ENCODE measurements around the gene ACVR1.

The ACVR1 gene

DNA sequence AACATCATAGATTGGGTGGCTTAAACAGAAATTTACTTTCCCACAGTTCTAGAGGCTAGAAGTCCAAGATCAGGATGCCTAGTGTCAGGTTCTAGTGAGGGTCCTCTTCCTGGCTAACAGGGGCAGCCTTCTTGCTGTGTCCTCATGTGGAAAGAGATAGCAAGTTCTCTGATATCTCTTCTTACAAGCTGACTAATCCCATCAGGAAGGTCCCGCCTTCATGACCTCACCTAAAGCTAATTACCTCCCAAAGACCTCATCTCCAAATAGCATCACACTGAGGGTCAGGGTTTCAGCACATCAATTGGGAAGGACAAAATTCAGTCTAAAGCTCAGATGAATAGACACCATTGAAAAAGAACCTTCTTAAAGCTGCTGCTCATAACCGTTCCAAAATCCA lies 22.9 kb downstream of the ACVR1 start:
- no peak for DNase-seq (ENCODE audit: low read depth)

DNA sequence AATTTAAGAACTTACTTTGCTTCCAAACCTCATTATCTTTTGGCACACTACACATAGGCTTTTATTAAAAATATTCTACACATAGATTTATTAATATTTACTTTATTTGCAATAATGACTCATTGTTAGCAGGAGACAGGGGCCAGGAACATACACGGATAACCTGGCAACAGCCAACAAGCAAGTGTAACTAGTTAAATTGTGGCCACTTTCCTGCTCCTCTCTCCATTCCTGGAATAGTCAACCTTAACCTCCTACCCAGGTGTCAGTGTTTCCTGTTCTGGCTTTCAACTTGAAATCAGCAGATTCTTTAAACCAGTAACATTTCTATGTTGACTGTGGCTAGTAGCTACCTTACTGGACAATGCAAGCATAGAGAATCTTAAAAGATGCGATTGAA lies 26.5 kb downstream of the ACVR1 start:
- DNase-seq (ENCODE audit: low read depth), result no peak

DNA sequence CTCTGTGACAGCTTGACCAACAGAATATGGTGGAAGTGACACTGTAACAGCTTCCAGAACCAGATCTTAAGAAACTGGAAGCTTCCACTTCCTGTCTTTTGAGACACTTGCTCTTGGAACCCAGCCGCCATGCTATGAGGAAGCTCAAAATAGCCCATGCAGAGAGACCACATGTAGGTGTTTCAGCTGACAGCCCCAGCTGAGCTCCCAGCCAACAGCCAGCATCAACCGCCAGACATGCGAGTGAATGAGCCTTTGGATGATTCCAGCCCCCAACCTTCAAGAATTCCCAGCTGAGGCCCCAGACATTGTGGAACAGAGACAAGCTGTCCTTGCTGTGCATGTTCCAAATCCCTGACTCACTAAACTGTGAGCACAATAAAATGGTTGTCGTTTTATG lies 27.9 kb downstream of the ACVR1 start:
- DNase-seq (ENCODE audit: low read depth), result no peak

DNA sequence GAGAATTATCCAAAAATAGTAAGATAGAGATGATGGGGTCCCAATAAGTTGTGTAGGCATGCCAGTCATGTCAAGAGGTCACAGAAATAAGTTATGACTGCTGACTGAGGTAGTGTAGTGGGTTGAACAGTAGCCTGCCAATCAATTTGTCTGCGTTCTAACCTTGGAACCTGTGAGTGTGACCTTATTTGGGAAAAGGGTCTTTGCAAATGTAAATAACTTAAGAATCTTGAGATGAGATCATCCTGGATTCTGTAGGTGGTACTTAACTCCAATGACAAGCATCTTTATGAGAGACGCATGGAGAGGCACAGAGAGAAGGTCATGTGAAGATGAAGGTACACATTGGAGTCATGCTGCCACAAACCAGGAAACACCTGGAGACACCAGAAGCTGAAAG lies 31.0 kb downstream of the ACVR1 start:
- DNase-seq (ENCODE audit: low read depth), result no peak

DNA sequence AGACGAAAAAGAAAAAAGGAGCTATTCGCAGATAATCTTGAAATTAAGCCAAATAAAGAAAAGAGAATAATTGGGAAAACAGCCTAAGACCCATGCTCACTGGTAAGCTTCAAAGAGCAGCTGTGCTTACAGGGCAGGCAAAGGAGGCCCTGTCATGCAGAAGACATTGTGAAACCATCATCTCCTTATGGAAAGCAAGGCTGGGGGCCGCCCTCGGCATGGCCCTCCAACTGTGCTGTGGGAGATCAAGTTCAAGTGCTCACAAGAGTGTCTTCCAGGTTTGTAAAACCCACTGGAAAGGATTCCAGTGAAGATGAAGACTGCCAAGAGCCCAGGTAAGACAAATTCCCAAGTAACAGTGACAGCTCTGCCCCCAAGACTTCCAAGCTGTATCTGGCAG lies 32.2 kb downstream of the ACVR1 start:
- DNase-seq (ENCODE audit: low read depth), result no peak

DNA sequence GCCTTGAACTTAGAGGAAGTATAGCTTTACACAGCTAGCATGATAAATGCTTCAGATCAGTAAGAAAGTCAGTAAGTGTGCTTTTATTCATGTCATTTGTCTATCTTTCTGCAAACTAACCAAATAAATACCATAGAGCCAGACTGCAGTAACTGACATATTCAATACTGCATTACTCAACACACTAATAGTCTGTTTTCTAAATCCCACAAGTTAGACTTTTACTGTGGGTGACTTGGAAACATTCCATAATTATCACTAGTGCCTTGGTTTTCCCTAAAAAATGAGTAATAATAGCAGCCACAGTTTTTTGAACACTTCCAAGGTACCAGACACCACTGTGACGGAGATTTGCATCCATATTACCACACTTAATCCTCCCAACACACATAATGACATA lies 33.0 kb downstream of the ACVR1 start:
- no peak for DNase-seq (ENCODE audit: low read depth)

DNA sequence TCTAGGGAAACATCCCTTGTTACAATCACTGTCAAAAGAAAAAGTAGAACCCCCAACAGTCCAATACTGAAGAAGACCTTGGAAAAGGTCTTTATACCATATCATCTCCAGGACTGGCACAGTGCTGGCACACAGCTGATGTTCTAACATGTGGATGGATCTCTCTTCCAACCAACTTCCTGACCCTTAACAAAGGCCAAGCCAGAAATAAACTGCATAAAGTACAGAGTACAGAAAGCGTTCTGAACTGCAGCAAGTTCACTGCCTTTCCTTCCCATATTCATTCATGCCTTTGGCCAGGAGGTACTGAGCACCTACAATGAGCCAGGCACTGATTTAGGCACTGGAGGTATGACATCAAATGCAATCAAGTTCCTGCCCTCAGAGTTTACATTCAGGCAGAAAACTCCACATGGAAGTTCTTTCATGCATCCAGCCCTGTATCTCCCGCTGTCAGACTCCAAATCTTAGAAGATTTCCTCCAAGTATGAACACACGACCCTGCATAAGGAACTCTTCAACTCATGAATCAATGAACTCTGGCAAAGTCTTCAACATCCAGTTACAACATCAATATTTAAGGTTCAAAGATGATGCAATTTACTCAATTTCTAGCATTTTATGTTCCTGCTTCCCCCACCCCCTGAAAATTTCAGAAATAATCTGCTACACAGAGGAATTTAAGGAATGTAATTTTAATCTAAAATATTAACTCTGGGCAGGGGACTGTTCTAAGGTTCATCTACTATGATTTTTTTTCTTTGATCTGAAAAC lies 33.8 kb downstream of the ACVR1 start:
- no peak for DNase-seq (ENCODE audit: low read depth)

DNA sequence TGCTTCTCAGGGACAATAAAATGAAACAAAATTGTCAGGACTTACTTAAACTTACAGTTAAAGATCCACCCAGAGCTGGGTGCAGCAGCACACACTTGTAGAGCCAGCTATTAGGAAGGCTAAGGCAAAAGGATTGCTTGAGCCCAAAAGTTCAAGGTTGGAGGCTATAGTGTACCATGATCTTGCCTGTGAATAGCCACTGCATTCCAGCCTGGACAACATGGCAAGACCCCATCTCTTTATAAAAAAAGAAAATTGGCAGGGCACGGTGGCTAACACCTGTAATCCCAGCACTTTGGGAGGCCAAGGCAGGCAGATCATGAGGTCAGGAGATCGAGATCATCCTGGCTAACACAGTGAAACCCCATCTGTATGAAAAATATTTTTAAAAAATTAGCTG lies 34.6 kb downstream of the ACVR1 start:
- no peak for DNase-seq (ENCODE audit: low read depth)

DNA sequence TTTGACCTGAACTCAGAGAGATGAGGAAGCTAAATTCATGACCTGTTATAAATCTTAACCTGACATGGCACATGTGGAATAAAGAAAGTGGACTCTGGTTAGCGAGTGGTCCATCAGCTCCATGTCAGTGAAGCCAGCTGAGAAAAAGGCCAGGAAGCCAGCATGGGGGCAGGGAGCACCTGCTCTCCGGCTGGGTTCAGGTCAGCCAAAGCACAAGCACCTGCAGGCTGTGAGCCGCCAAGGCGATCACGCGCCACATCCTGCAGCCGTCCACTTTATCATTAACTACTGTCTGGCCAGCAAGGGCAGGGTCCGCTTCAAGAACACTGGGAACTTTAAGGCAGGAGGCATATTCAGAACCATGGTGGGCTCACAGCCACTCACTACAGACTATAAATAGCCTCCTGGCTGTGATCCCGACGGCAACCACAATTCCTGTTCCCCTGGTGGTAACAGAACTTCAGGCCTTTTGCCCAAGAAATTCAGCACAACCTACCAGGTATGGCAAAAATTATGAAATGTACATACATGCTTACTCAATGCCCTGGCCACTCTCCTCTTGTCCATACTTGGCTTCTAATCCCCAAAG lies 35.5 kb downstream of the ACVR1 start:
- DNase-seq (ENCODE audit: low read depth), result no peak

DNA sequence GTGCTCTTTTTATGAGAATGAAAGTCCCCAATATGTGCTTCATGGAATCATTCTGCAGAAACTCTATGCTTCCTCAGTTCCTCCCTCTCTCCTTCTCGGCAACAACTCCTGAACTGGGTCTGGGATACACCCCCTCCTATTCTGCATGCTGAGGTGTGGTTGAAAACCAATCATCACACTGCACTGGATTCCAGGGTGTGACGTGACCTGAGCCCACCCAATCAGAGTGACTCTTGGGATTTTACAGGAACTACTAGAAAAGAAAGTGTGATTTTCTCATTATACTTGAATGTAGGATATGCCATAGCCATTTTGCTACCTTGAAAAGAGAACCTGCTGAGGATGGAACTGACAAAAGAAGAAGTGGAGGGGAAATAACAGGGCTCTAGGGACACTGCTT lies 36.3 kb downstream of the ACVR1 start:
- no peak for DNase-seq (ENCODE audit: low read depth)

DNA sequence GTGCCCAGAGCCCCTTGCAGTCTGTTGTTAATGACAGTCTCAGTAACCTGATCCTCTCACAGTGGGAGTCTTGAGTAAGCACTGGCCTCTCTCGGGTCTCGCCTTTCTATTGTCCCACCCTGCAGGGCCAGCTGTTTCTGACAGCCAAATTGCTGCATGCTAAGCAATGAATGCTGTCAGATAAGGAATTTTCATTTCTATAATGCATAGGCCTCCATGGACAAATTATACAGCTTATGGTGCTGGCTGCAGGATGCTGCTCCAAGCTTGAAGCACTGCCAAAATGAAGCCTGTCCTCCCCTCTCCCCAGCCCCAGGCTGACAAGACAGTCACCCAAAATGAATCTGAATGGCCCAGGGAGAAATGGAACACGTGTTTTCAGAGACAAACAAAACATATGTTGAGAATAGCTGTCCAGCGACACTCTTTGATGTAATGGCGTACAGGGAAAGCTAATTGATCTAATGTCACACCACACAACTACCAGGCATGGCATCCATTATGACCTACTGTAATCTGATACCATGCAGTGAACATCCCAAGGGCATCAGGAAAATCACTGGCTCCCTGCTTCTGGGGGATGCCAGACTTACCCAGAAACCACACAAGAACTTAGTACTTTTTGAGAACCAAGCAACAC lies 36.8 kb downstream of the ACVR1 start:
- no peak for DNase-seq (ENCODE audit: low read depth)

DNA sequence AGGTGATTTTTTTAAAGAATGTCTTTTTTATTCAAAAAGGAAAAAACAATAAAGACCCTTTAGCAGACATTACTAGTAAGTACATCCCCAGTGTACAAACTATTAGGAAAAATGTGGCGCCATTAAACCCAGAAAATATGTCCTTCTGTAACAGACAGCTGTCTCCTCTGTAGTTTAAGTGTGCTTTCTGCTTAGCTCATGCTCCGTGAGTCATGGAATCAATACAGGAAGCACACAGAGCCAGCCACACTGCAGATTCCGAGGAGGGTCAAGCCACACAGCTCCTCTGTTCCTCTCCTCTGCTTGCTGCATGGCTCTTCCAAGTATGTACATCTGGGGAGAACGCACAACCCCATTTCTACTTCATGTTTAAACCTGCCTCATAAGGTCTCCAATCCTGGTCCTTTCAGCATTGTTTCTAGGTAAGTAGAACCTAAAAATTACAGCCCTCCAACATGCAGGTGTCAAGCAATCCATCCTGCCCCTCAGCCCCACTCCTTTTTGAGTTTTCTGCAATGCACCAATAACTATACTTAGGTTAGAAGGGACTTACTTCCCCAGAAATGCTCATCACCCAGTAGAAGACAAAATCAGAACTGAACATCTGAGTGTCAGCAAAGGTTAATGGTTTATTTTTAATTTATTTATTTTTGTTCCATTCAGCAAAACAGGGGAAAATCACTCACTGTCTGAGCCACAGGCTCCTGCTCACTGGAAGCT lies 37.5 kb downstream of the ACVR1 start:
- DNase-seq (ENCODE audit: low read depth), result no peak

DNA sequence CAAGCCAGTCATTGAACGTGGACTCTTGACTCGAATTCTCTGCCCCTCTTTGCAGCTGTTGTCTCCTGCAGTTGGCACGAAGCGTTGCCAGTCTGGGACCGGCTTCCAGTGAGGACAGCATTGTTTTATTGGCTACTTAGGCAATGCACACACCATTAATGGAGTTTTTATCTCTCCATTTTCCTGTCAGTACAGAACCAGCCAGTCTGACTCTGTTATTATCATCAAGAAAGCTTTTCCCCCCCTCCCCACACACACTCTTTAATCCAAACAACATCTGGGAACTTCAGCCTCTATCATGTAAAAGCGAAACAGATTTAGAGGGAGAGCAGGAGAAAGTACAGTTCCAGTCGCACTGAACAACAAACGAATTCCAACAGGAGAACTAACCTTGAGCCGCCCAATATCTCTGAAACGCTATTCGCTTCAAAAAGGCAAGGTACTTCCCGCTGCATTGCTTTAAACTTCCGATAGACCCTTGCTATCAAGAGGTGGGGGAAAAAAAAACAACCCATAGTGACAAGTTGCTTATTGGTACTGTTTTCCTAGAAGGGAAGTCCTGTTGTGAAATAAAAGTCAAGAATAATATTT lies 38.2 kb downstream of the ACVR1 start:
- DNase-seq (ENCODE audit: low read depth), result no peak

DNA sequence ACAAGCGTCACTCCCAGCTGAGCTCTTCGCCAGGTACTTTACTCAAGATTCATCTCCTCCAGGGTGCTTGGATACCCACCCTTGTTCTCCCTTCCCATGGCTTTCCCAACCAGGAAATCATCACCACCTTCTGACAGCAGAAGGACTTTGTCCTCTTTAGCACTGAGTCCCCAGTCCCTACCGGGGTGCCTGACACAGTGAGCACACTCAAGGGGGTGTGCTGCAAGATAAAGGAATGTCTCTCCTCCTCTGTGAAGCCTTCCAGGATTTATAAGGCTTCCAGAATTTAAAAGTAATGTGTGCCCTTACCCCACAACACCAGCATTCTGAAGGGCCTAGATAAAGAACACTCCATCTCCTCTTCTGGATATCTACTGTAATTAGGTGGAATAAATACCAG lies 39.6 kb downstream of the ACVR1 start:
- no peak for DNase-seq (ENCODE audit: low read depth)

DNA sequence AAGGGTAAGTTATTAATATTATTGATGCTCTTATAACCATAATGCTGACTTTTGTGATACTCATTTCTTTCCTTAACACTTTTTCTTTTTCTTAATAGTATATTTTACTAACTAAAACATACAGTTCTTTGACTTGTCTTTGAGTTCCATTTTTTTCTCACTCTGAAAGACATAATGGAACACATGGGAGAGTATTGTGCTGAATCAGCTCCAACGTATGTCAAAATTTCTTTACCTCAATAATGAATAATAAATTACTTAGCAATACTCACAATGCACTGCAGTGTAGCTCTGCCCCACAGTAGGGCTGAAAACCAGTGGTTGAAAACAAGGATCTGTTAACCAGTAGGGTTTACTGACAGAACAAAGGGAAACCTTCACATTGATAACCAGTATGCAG lies 40.7 kb downstream of the ACVR1 start:
- no peak for DNase-seq (ENCODE audit: low read depth)

DNA sequence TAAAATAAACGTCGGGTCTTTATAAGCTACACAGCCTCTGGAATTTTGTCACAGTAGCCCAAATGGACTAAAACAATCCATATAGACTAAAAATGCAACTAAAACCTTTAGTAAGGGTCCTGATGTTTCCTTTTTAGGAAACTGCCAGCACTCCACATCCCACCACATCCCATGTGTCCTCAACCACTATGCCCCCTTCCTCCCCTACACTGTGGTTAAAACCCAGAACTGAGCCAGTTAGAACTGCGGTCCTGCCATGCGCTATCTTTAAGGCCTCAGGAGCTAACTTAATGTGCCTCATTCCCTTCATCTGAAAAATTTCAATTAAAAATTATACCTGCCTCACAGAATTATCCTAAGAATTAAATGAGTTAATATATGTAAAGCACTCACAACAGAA lies 41.1 kb downstream of the ACVR1 start:
- no peak for DNase-seq (ENCODE audit: low read depth)

DNA sequence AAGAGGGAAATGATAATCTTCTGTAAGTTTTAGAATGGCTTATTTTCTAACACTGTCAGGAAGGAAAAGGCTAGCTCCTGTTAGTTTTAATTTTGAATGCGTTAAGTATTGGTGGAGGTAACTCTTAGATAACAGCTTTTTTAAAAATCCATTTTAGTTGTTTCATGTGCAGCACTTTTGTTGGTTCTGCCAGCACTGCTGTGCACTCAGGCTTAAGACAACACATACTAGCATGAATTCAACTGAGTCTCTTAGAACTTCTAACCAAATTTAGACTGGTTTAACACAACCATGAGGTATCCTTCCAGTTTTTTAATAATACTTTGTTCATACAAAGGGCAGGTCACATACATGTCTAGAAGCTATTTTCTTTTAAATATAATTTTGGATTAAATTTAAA lies 42.4 kb downstream of the ACVR1 start:
- DNase-seq (ENCODE audit: low read depth), result no peak

DNA sequence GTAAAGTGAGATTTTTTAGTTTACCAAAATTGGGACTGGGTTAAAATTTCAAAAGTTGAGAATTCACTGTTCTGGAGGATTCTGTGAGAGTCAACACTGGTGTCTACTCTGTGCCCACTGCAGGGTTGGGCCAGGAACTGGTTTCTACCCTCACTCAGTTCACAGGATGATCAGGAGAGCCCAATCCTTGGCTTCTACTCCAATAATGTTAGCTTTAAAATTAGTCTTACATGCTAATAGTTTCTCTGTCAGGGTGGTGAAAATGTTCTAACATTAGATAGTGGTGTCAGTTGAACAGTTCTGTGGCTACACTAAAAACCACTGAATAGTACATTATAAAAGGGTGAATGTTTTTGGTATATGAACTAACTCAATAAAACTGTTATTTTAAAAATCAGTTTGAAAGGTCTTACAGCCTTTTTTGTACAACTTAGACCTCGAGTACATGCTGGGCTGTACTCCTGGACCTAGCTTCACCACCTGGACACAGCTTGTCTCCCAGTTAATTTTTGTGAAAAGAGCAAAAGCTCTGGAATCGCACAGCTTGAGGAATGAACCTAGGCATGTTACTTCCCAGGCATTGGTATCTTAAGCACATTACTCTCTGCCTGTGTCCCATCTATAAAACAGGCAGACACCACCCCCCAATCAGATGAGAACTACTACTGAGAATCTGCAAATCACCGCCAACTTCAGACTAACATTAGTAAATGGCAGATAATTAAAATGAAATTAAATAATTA lies 44.4 kb downstream of the ACVR1 start:
- DNase-seq (ENCODE audit: low read depth), result no peak

DNA sequence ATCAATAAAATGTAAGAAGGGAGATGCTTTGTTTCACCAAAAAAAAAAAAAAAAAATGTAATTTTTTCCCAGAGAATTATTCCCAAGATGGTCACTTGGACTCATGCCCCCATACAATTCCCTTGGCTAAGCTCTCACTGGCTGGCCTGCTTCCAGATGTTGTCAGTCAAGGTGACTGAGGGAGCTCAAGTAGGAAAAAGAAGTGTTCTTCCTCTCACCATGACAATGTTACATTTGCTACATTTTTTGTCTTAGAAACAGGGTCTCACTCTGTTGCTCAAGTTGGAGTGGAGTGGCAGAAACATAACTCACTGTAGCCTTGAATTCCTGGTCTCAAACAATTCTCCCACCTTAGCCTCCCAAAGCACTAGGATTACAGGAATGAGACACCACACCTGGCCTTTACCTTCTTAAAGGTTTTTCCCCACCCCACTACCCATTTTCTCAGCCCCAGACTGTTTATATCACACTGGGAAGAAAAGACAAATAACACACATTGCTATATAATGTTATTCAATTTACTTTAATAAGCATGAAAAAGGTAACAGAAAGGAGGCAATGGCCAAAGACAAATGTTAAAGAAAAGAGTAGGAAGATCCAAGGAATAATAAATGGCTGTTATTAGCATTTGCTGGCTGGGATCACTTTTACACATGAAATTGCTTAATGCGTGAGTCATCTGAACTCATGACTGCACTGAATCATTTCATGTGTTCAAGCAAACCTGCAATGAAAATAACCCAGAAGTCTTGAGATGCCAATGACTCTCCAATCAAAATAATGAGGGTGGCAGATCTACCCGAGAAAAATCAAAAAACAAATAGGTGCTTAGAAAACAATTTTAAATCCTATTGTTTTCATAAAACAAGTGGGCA lies 45.2 kb downstream of the ACVR1 start:
- no peak for DNase-seq (ENCODE audit: low read depth)

DNA sequence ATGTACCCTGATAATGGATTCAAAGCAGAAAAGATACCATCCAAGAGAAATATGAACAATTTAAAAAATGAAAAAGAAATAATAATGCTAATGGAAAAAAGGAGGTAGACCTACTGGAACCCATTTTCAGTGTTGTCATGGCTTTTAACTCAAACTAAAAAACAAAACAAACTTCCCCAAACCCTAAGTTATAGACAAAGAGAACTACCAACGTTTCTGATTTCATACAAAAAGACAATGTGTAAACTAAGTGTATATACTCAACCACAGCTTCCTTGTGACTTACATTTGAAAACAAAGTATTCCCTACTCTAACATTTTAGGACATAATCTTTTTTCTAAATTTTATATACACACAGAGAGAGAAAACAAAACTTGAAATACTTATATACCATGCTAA lies 45.9 kb downstream of the ACVR1 start:
- DNase-seq (ENCODE audit: low read depth), result no peak

DNA sequence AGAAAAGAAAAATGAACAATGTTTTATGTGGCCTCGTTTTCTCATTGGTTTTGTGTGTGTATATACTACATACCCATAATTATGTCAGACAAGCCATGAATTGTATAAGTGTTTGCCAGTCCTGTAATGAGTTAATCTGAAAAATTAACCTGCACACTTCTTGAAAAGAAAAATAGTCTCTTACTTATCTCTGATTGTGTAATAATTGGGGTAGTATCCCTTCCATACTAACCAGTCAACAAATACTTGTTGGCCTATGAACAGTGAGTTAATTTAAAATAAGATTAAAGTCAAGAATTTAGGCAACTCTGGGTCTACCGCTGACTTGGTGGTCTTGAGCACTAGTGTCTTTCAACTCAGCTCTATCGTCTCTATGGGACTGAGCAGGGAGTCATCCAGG lies 48.8 kb downstream of the ACVR1 start:
- no peak for DNase-seq (ENCODE audit: low read depth)

Data from activated T-cell treated with anti-CD3 and anti-CD28 coated beads for 24 hours (primary cell).